Measurements from ENCODE around the gene ETS2. TPM values are rescaled to one million over a fixed set of nuclear protein-coding genes. Genes with fewer than 3 reads are reported as not detected.
A peak's percentile ranks its signal among the peaks of the same experiment; 100 is the strongest.
"Not testable (repeated sequence)": the region's sequence is repeated elsewhere in the genome, so short reads cannot be mapped to it uniquely, and the experiment has no call there.

ETS2 gene
- total RNA-seq, 4 donors from 2014 or later = 72.6 to 147 (median 98.5) TPM

- intact Hi-C loops (cut with DNase I; ENCODE audit: low total_unique reads) = no loop called here
- Histone ChIP-seq H3K36me3 (no peaks in the 10 kb centered on the region), H3K4me1 (peaks cover 0 to 4% of the 10 kb centered on the region in 2 donors), H3K4me3 (no peak overlapping the region), H3K27ac (no peak overlapping the region), H3K27me3 (no peaks in the 10 kb centered on the region), H3K9me3 (no peaks in the 10 kb centered on the region)
- no peak for DNase-seq
- TF ChIP-seq CTCF (IDR thresholded peaks at IDR 0.05) (no peak), POLR2A (IDR thresholded peaks at IDR 0.05) (no peak)
Measured at GRCh38 chr21:38825921-38826320, 20.2 kb downstream of the ETS2 start.

GRCh38 chr21:38828111-38828510 is 22.4 kb downstream of the ETS2 start:
- intact Hi-C loops (cut with DNase I; ENCODE audit: low total_unique reads); H3K27ac ChIP-seq; H3K36me3 ChIP-seq; DNase-seq; H3K4me3 ChIP-seq; H3K9me3 ChIP-seq; H3K27me3 ChIP-seq; H3K4me1 ChIP-seq: not testable (repeated sequence)

- Histone ChIP-seq H3K9me3 (no peaks in the 10 kb centered on the region), H3K36me3 (no peaks in the 10 kb centered on the region), H3K27me3 (no peaks in the 10 kb centered on the region), H3K27ac (peak overlapping the region; percentile 44 to 51), H3K4me3 (no peak overlapping the region), H3K4me1 (peaks cover 0 to 5% of the 10 kb centered on the region in 2 donors)
- TF ChIP-seq POLR2A (IDR thresholded peaks at IDR 0.05) (no peak), CTCF (IDR thresholded peaks at IDR 0.05) (no peak)
- intact Hi-C loops (cut with DNase I; ENCODE audit: low total_unique reads) = no loop called here
- DNase-seq = no peak
Measured at GRCh38 chr21:38830671-38831525, 25.2 kb downstream of the ETS2 start.

GRCh38 chr21:38831526-38832467 is 26.1 kb downstream of the ETS2 start:
- H3K27me3 ChIP-seq = no peaks in the 10 kb centered on the region
- no peaks in the 10 kb centered on the region for H3K9me3 ChIP-seq
- H3K27ac ChIP-seq = peak overlapping the region; percentile 51 to 68
- H3K4me1 ChIP-seq = peaks cover 0 to 5% of the 10 kb centered on the region in 2 donors
- intact Hi-C loops (cut with DNase I; ENCODE audit: low total_unique reads) = no loop called here
- no peak for TF ChIP-seq POLR2A (IDR thresholded peaks at IDR 0.05)
- TF ChIP-seq CTCF (IDR thresholded peaks at IDR 0.05) = no peak
- no peak overlapping the region for H3K4me3 ChIP-seq
- DNase-seq = peak; percentile 83 to 95
- no peaks in the 10 kb centered on the region for H3K36me3 ChIP-seq

GRCh38 chr21:38832664-38833063 is 26.9 kb downstream of the ETS2 start:
- no peak for TF ChIP-seq CTCF (IDR thresholded peaks at IDR 0.05)
- TF ChIP-seq POLR2A (IDR thresholded peaks at IDR 0.05) = no peak
- no peaks in the 10 kb centered on the region for H3K9me3 ChIP-seq
- no peak for DNase-seq
- intact Hi-C loops (cut with DNase I; ENCODE audit: low total_unique reads) = no loop called here
- no peaks in the 10 kb centered on the region for H3K27me3 ChIP-seq
- peak overlapping the region in 1 of 2 donors; percentile 68 for H3K27ac ChIP-seq
- H3K4me1 ChIP-seq = peaks cover 0 to 5% of the 10 kb centered on the region in 2 donors
- no peak overlapping the region for H3K4me3 ChIP-seq
- no peaks in the 10 kb centered on the region for H3K36me3 ChIP-seq
